Activated naive CD4-positive, alpha-beta T cell treated with anti-CD3 and anti-CD28 coated beads, Interleukin-2, amount 10 ng/mL, durations not matched to agents 7 days and 5 days (primary cell): Measurements from ENCODE around the gene BTNL8.
"Not testable (repeated sequence)": the region's sequence is repeated elsewhere in the genome, so short reads cannot be mapped to it uniquely, and the experiment has no call there.

ENCODE experiments used
- CTCF ChIA-PET: fragments of 350-600 bp; sonication (Branson Sonifier 250); formaldehyde crosslinking; loops from one replicate; lab custom pipeline; 2021; ENCODE audit warnings: antibody characterized with exemption; lab: Charles Lee
- DNase-seq: peaks from one replicate; pipeline ENCODE4 v3.0.0-alpha.2; 2020
- H3K27ac Mint-ChIP-seq: one replicate; pipeline ENCODE4 v1.8.0; 2021; ENCODE audit warnings: mild to moderate bottlenecking, moderate library complexity, mixed read lengths
- H3K27me3 Mint-ChIP-seq: one replicate; pipeline ENCODE4 v1.8.0; 2021; ENCODE audit warnings: mild to moderate bottlenecking, mixed read lengths
- H3K36me3 Mint-ChIP-seq: one replicate; pipeline ENCODE4 v1.8.0; 2021; ENCODE audit warnings: mixed read lengths
- H3K4me1 Mint-ChIP-seq: one replicate; pipeline ENCODE4 v1.8.0; 2021; ENCODE audit warnings: mixed read lengths
- H3K4me3 Mint-ChIP-seq: one replicate; pipeline ENCODE4 v1.8.0; 2021; ENCODE audit warnings: mild to moderate bottlenecking, moderate library complexity, mixed read lengths
- H3K9me3 Mint-ChIP-seq: one replicate; pipeline ENCODE4 v1.8.0; 2021; ENCODE audit warnings: mixed read lengths

The BTNL8 gene

DNA sequence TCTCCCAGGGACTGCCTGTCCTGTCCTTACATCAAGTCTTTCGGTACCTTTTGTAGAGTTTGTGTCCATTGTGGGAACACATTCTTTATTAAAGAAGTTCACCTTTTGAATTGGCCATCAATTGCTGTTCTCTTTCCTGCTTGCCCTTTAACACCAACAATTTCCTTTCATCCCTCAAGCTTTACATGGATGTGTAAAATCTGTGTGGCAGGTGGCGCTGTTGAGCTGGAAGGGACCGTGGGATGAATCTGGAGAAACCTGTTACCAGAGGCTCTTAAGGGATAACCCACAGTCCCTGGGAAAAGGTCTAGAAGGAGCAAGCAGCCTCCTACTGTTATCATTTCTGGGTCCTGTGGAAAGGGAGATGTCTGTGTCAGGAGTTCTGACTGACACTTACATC is 30.0 kb upstream of the BTNL8 start:
- Mint-ChIP-seq H3K27me3 (peaks cover 23% of the 10 kb centered on the region), H3K4me3 (no peak overlapping the region), H3K27ac (no peak overlapping the region), H3K4me1 (peaks cover 8% of the 10 kb centered on the region), H3K9me3 (no peaks in the 10 kb centered on the region), H3K36me3 (no peaks in the 10 kb centered on the region)
- peak; percentile 81 for DNase-seq
- CTCF ChIA-PET = interaction anchor here (0.7 to 2.8 kb wide), 10 partner anchors 17 to 299 kb away, joined by 3 to 14 read pairs (median 3); no protein-coding TSS in a partner anchor

DNA sequence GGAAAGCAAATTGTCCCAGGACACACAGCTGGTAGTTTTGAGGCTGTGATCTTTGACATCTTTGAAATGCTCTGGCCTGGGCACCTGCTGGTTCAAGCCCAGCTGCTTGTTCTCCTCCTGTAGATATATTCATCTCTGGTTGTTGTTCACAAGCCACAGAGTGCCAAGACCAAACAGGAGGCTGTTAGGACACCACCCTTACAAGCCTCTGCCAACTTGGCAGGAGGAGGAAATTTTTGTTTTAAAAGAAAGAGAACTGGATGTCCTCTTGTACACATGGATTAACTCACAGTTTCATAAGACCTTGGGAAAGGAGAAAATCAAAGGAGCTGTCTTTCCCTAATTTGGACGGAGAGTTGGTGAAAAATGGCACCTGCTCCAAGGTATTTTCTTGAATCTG is 29.4 kb upstream of the BTNL8 start:
- peaks cover 23% of the 10 kb centered on the region for H3K27me3 Mint-ChIP-seq
- H3K36me3 Mint-ChIP-seq = no peaks in the 10 kb centered on the region
- H3K27ac Mint-ChIP-seq = no peak overlapping the region
- peaks cover 10% of the 10 kb centered on the region for H3K4me1 Mint-ChIP-seq
- CTCF ChIA-PET = interaction anchor here (0.9 to 2.8 kb wide), 3 partner anchors 86 to 128 kb away, joined by 3 to 14 read pairs (median 3); no protein-coding TSS in a partner anchor
- no peak overlapping the region for H3K4me3 Mint-ChIP-seq
- H3K9me3 Mint-ChIP-seq = no peaks in the 10 kb centered on the region
- no peak for DNase-seq

DNA sequence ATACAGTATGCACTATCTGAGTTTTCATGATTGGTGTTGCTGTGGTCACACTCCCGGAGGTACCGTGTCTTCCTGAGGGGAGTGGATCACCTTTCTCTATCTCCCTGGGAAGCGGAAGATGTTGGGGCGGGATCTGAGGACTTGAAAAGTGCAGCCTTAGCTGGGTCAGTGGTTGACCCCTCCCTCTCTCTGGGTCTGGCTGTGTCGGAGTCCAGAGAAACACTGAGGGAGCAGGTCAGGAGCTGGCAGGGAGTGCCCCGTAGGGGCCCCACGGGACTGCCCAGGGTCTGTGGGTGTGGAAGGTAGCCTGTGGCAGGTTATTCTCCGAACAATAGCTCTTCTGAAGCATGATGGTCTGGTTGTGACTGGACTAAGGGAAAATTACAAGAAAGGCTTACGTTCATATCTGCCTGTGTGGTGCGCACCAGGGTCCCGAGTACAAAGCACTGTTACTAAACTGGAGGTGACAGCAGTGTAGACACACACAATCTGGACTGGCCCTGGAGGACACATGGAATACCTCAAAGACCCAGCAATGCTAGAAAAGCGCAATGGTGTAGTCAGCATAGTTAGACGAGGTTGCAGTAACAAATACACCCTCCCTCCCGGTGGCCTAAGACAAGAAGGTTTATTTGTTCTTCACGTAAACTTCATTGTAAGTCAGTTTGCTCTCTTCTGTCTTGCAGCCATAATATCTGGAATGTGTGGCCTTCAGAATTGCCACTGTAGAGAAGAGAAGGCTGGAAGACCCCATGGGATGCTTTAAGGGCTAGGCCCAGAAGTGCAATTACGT is 28.5 kb upstream of the BTNL8 start:
- no peak for DNase-seq
- no peak overlapping the region for H3K4me3 Mint-ChIP-seq
- H3K36me3 Mint-ChIP-seq = no peaks in the 10 kb centered on the region
- CTCF ChIA-PET = interaction anchor here (2.8 kb wide), 1 partner anchor 87 kb away, joined by 14 read pairs; no protein-coding TSS in a partner anchor
- no peak overlapping the region for H3K27ac Mint-ChIP-seq
- peaks cover 10% of the 10 kb centered on the region for H3K4me1 Mint-ChIP-seq
- no peaks in the 10 kb centered on the region for H3K9me3 Mint-ChIP-seq
- peaks cover 23% of the 10 kb centered on the region for H3K27me3 Mint-ChIP-seq

DNA sequence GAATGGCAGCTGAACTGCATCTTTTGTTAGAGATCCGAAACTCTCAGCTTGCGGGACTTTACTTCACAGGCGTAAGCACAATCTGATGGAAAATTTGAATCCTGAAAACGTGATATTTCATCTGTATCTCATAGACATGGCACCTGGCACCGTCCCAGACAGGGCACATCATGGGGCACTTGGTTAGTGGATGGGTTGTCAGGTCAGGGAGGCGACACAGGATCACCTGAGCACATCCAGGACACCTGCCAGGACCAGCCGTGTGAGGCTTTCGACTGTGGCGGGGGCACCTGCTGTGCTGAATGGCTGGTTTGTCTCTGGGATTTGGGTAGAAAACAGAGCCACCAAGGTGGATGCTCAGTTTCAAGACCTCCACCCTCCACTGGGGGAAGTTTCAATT is 26.5 kb upstream of the BTNL8 start:
- CTCF ChIA-PET = interaction anchor here (0.8 to 0.9 kb wide), 2 partner anchors 77 to 88 kb away, joined by 3 read pairs; no protein-coding TSS in a partner anchor
- DNase-seq = no peak
- no peak overlapping the region for H3K4me3 Mint-ChIP-seq
- H3K36me3 Mint-ChIP-seq = no peaks in the 10 kb centered on the region
- H3K4me1 Mint-ChIP-seq = peaks cover 10% of the 10 kb centered on the region
- H3K9me3 Mint-ChIP-seq = no peaks in the 10 kb centered on the region
- peaks cover 21% of the 10 kb centered on the region for H3K27me3 Mint-ChIP-seq
- H3K27ac Mint-ChIP-seq = no peak overlapping the region

DNA sequence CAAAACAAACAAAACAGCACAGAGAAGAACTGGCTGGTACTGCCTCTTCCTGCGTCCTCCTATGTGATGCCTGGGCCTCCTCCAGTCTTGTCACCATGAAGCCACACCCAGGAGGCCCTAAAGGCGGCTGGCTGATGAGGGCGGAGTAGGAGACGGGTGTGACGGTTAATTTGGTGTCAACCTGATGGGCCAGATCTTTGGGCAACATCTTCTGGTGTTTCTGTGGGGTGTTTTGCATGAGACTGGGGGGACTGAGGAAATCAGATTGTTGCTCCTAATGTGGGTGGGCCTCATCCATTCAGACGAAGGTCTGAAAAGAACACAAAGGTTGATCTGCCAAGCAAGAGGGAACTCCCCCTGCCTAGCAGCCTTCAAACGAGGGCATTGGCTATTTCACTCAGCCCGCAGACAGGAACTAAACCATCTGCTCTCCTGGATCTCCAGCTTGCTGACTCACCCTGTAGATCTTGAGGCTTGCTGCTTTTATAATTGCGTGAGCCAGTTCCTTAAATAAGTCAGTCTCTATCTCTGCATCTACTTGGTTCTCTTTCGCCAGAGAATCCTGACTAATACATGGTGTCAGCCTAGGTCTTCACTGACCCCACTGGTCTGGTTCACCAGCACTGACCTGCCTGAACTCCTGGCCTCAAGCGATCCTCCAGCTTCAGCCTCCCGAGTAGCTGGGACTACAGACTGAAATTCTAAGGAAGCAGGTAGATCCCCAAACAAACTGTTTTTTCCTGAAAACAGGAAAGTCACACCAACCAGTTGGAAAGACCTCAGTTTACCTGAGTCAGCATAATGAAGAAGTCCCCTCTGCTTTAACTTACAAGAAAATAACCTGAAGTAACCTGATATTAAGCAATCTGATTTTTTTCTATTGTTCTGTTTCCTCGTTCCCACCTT is 25.1 kb upstream of the BTNL8 start:
- Mint-ChIP-seq H3K36me3 (no peaks in the 10 kb centered on the region), H3K4me1 (peaks cover 10% of the 10 kb centered on the region), H3K9me3 (no peaks in the 10 kb centered on the region), H3K4me3 (no peak overlapping the region), H3K27ac (no peak overlapping the region), H3K27me3 (peaks cover 15% of the 10 kb centered on the region)
- CTCF ChIA-PET = no interaction called here
- DNase-seq = peak; percentile 23

DNA sequence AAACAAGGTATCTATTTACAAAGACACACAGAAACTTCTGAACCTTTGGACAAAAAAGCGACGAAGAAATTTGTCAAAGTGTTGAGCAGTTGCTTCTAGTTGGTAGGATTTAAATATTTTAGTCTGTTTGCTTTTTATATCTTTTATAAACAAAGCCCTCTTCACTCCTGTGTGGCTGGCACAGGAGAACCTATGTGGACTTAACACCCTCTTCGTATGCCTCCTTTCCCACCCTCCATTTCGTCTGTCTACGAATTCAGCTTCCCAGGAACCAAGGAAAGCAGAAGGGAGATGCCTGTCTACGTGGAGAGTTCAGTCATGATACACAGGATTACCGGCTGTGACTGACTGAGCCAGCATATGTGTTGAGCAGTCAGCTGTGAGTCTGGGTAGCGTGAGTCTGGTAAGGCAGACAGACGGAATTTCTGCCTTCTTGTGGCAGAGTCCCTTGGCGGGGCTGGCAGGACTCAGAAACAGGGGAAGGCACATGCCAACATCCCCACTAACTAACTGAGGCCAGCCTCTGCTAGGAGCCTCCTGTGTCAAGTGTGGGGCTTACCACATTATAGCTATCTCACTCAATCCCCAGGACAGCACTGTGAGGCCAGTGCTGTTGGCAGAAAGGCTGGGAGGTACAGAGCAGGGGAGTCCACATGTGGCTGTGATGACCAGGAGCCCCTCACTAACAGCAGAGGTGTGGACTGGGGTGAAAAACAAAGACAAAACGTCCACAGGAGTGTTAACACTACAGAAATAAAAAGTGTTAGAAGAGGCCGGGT is 24.0 kb upstream of the BTNL8 start:
- no peaks in the 10 kb centered on the region for H3K36me3 Mint-ChIP-seq
- H3K27me3 Mint-ChIP-seq = peaks cover 11% of the 10 kb centered on the region
- CTCF ChIA-PET = no interaction called here
- H3K4me3 Mint-ChIP-seq = no peak overlapping the region
- H3K9me3 Mint-ChIP-seq = no peaks in the 10 kb centered on the region
- no peak for DNase-seq
- H3K4me1 Mint-ChIP-seq = peaks cover 10% of the 10 kb centered on the region
- H3K27ac Mint-ChIP-seq = no peak overlapping the region

DNA sequence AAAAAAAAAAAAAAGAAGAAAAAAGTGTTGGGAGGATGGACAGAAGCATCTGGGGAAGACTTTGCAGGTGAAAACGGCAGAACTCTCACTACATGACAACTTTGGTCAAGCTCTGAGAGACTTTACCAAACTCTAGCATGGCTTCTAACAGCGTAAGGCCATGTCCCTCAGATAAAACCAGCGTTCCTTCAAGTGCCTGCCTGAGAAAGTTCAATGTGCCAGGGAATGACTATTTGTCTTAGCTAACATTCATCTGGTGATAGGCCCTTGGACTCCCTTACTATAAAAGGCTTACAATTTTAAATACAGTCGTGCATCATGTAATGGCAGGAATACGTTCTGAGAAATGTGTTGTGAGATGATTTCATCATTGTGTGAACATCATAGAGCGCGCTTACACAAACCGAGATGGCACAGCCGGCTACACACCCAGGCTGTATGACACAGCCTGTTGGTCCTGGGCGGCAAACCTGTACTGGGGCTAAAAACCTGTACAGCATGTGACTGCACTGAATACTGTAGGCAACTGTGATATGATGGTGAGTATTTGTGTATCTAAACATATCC is 23.0 kb upstream of the BTNL8 start:
- H3K27ac Mint-ChIP-seq = no peak overlapping the region
- peaks cover 5% of the 10 kb centered on the region for H3K27me3 Mint-ChIP-seq
- H3K36me3 Mint-ChIP-seq = no peaks in the 10 kb centered on the region
- H3K4me3 Mint-ChIP-seq = no peak overlapping the region
- no peaks in the 10 kb centered on the region for H3K9me3 Mint-ChIP-seq
- peaks cover 10% of the 10 kb centered on the region for H3K4me1 Mint-ChIP-seq
- CTCF ChIA-PET = no interaction called here
- no peak for DNase-seq

DNA sequence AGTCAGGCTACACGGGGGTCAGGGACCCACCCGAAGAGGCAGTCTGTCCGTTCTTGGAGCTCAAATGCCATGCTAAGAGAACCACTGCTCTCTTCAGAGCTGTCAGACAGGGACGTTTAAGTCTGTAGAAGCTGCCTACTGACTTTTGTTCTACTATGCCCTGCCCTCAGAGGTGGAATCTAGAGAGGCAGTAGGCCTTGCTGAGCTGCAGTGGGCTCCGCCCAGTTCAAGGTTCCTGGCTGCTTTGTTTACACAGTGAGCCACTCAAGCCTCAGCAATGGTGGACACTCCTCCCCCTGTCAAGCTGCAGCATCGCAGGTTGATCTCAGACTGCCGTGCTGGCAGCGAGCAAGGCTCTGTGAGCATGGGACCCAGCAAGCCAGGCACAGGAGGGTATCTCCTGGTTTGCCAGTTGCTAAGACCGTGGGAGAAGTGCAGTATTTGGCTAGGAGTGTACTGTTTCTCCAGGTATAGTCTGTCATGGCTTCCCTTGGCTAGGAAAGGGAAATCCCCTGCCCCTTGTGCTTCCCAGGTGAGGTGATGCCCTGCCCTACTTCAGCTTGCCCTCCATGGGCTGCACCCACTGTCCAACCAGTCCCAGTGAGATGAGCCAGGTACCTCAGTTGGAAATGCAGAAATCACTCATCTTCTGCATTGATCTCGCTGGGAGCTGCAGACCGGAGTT is 13.0 kb upstream of the BTNL8 start:
- H3K4me3 Mint-ChIP-seq, H3K9me3 Mint-ChIP-seq, CTCF ChIA-PET, H3K36me3 Mint-ChIP-seq, DNase-seq, H3K4me1 Mint-ChIP-seq, H3K27ac Mint-ChIP-seq: not testable (repeated sequence)
- peaks cover 17% of the 10 kb centered on the region for H3K27me3 Mint-ChIP-seq

DNA sequence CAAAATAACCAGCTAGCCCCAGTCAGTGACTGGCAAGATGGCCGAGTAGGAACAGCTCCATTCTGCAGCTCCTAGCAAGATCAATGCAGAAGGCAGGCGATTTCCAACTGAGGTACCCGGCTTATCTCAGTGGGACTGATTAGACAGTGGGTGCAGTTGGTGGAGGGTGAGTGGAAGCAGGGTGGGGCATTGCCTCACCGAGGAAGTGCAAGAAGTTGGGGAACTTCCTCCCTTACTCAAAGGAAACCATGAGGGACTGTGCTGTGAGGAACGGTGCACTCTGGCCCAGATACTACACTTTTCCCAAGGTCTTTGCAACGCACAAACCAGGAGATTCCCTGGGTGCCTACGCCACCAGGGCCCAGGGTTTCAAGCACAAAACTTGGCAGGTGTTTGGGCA is 9.6 kb upstream of the BTNL8 start:
- Mint-ChIP-seq H3K27me3 (peaks cover 25% of the 10 kb centered on the region), H3K27ac (no peak overlapping the region), H3K36me3 (no peaks in the 10 kb centered on the region), H3K4me1 (no peaks in the 10 kb centered on the region), H3K9me3 (no peaks in the 10 kb centered on the region), H3K4me3 (no peak overlapping the region)
- no peak for DNase-seq
- CTCF ChIA-PET = no interaction called here

DNA sequence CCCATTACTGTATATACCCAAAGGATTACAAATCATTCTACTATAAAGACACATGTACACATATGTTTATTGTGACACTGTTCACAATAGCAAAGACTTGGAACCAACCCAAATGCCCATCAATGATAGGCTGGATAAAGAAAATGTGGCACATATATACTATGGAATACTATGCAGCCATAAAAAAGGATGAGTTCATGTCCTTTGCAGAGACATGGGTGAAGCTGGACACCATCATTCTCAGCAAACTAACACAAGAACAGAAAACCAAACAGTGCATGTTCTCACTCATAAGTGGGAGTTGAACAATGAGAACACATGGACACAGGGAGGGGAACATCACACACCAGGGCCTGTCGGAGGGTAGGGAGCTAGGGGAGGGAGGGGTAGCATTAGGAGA is 3.6 kb upstream of the BTNL8 start:
- peaks cover 11% of the 10 kb centered on the region for H3K27me3 Mint-ChIP-seq
- H3K4me3 Mint-ChIP-seq, H3K36me3 Mint-ChIP-seq, H3K4me1 Mint-ChIP-seq, H3K27ac Mint-ChIP-seq, DNase-seq, CTCF ChIA-PET, H3K9me3 Mint-ChIP-seq: not testable (repeated sequence)

DNA sequence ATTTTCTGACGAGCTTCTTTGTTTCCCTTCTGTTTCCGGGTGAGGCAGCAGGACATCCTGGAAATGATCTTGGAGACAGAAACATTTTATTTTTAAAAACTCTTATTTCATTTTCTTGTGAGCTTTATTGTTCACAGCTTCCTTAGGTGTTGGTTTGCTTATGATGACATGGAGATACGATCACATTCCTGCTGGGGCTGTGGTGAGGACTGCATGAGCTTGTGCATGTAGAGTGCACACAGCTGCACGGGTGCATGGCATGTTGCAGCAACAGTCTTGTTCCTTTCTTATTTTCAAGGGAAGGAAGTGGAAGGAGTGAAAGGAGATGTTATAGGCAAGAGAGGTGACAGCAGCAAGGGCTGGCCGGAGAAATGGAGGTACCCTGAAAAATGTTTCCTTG is 1.2 kb downstream of the BTNL8 start:
- no peaks in the 10 kb centered on the region for H3K36me3 Mint-ChIP-seq
- no peak for DNase-seq
- no peak overlapping the region for H3K27ac Mint-ChIP-seq

DNA sequence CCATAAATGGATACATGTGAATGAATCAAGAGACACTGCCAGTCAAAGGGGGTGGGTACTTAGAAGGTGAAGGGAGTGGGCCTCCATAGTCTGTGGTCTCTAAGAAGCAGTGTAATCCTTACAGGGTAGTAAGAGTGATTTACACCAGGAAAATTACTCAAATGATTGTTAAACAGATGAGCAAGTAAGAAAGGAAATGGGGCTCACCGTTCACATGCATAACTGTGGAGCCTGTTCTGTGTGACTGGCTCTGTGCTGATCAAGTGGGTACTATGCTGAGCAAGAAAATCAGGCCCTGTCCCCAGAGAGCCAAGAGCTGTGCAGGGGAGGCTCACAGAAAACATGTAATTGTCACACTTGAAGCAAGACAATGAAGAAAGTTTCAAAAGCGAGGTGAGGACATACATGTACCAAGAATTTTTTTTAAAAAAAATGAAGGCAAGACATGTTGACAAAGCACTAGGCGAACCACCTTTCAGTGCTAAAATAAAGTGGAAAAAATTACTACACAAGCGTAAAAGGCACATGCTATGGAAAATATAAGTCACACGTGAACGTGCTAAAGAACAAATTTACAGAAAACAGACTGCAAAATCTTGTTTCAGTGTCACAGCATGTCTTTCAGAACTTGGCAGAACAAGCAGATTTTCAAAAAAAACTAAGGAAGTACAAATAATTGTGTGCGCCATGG is 2.5 kb downstream of the BTNL8 start:
- Mint-ChIP-seq H3K27ac (no peak overlapping the region), H3K4me1 (no peaks in the 10 kb centered on the region), H3K9me3 (no peaks in the 10 kb centered on the region), H3K36me3 (no peaks in the 10 kb centered on the region), H3K4me3 (no peak overlapping the region), H3K27me3 (no peaks in the 10 kb centered on the region)
- CTCF ChIA-PET = interaction anchor here (0.7 kb wide), 1 partner anchor 9 kb away, joined by 3 read pairs; no protein-coding TSS in a partner anchor
- DNase-seq = no peak

More for the DNA sequence above, 1.2 kb downstream of the BTNL8 start:
- CTCF ChIA-PET = no interaction called here
- H3K27me3 Mint-ChIP-seq = no peaks in the 10 kb centered on the region
- H3K4me3 Mint-ChIP-seq = no peak overlapping the region
- H3K4me1 Mint-ChIP-seq = no peaks in the 10 kb centered on the region
- no peaks in the 10 kb centered on the region for H3K9me3 Mint-ChIP-seq

DNA sequence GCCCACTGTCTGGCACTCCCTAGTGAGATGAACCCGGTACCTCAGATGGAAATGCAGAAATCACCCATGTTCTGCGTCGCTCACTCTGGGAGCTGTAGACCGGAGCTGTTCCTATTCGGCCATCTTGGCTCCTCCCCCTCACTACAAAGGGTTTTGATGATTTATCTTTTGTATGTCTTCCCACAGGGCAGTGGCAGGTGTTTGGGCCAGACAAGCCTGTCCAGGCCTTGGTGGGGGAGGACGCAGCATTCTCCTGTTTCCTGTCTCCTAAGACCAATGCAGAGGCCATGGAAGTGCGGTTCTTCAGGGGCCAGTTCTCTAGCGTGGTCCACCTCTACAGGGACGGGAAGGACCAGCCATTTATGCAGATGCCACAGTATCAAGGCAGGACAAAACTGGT is 9.4 kb downstream of the BTNL8 start:
- no peaks in the 10 kb centered on the region for H3K36me3 Mint-ChIP-seq
- no peak overlapping the region for H3K27ac Mint-ChIP-seq
- no peak for DNase-seq
- H3K4me3 Mint-ChIP-seq = no peak overlapping the region
- no peaks in the 10 kb centered on the region for H3K9me3 Mint-ChIP-seq
- no peaks in the 10 kb centered on the region for H3K4me1 Mint-ChIP-seq
- CTCF ChIA-PET = no interaction called here
- H3K27me3 Mint-ChIP-seq = peaks cover 7% of the 10 kb centered on the region
